DOHH2 (cell line): ENCODE measurements around the gene NDE1.
"Not testable (repeated sequence)": the region's sequence is repeated elsewhere in the genome, so short reads cannot be mapped to it uniquely, and the experiment has no call there.

Experiments
- EZH2phosphoT487 ChIP-seq: fragments of 200-600 bp; sonication (generic); IDR thresholded peaks from 2 replicates; pipeline ENCODE4 v1.6.1; 2017; ENCODE audit warnings: borderline replicate concordance, mild to moderate bottlenecking, antibody characterized with exemption, low read length, moderate library complexity, mixed read lengths
- TF ChIP-seq, protein P1 (sequence below): fragments of 200-600 bp; sonication (generic); IDR thresholded peaks from one replicate; pipeline ENCODE4 v1.5.1; 2014; ENCODE audit warnings: antibody characterized with exemption, mild to moderate bottlenecking, low read depth, low read length; ENCODE audit not compliant: poor library complexity, severe bottlenecking

DNA sequence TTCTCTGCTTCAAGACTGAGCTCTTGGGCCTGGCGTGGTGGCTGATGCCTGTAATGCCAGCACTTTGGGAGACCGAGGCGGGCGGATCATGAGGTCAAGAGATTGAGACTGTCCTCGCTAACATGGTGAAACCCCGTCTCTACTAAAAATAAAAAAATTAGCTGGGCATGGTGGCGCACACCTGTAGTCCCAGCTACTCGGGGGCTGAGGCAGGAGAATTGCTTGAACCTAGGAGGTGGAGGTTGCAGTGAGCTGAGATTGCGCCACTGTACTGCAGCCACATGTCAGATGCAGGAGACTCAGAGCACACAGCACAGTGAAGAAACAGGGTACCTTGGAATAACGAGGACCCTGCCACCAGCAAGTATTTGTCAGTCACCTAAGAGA lies 22.1 kb downstream of the NDE1 start:
- TF ChIP-seq, protein P1, sequence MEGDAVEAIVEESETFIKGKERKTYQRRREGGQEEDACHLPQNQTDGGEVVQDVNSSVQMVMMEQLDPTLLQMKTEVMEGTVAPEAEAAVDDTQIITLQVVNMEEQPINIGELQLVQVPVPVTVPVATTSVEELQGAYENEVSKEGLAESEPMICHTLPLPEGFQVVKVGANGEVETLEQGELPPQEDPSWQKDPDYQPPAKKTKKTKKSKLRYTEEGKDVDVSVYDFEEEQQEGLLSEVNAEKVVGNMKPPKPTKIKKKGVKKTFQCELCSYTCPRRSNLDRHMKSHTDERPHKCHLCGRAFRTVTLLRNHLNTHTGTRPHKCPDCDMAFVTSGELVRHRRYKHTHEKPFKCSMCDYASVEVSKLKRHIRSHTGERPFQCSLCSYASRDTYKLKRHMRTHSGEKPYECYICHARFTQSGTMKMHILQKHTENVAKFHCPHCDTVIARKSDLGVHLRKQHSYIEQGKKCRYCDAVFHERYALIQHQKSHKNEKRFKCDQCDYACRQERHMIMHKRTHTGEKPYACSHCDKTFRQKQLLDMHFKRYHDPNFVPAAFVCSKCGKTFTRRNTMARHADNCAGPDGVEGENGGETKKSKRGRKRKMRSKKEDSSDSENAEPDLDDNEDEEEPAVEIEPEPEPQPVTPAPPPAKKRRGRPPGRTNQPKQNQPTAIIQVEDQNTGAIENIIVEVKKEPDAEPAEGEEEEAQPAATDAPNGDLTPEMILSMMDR: not testable (repeated sequence)
- TF ChIP-seq EZH2phosphoT487: not testable (repeated sequence)
